ENCODE results near the gene UNC13D.

UNC13D gene

GRCh38 chr17:75877752-75878173 lies 33.6 kb upstream of the UNC13D start (continued):
- no peak for TF ChIP-seq ZBTB49 (tag by site-specific recombination; IDR thresholded peaks at IDR 0.05; ENCODE audit: low read depth)
- TF ChIP-seq TCF7L2 (IDR thresholded peaks at IDR 0.05; ENCODE audit: borderline replicate concordance, low read depth, low read length), result no peak
- TF ChIP-seq, protein P1, sequence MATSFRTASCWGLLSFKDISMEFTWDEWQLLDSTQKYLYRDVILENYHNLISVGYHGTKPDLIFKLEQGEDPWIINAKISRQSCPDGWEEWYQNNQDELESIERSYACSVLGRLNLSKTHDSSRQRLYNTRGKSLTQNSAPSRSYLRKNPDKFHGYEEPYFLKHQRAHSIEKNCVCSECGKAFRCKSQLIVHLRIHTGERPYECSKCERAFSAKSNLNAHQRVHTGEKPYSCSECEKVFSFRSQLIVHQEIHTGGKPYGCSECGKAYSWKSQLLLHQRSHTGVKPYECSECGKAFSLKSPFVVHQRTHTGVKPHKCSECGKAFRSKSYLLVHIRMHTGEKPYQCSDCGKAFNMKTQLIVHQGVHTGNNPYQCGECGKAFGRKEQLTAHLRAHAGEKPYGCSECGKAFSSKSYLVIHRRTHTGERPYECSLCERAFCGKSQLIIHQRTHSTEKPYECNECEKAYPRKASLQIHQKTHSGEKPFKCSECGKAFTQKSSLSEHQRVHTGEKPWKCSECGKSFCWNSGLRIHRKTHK (tag by site-specific recombination; IDR thresholded peaks at IDR 0.05), result no peak
- no peak for TF ChIP-seq KLF7 (tag by site-specific recombination; IDR thresholded peaks at IDR 0.05; ENCODE audit: borderline replicate concordance)
- no peak for TF ChIP-seq ZNF654 (tag by site-specific recombination; IDR thresholded peaks at IDR 0.05; ENCODE audit: low read depth)
- no peak for TF ChIP-seq ZNF280D (tag by site-specific recombination; IDR thresholded peaks at IDR 0.05)
- TF ChIP-seq, protein P2, sequence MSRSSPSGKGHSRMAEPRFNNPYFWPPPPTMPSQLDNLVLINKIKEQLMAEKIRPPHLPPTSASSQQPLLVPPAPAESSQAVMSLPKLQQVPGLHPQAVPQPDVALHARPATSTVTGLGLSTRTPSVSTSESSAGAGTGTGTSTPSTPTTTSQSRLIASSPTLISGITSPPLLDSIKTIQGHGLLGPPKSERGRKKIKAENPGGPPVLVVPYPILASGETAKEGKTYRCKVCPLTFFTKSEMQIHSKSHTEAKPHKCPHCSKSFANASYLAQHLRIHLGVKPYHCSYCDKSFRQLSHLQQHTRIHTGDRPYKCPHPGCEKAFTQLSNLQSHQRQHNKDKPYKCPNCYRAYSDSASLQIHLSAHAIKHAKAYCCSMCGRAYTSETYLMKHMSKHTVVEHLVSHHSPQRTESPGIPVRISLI (tag by site-specific recombination; IDR thresholded peaks at IDR 0.05), result no peak
- TF ChIP-seq ZFHX2 (tag by site-specific recombination; conservative IDR thresholded peaks at IDR 0.05), result no peak
- no peak for TF ChIP-seq ZFP41 (tag by site-specific recombination; IDR thresholded peaks at IDR 0.05; ENCODE audit: borderline replicate concordance)
- no peak for TF ChIP-seq ZNF132 (tag by site-specific recombination; IDR thresholded peaks at IDR 0.05; ENCODE audit: borderline replicate concordance)
- TF ChIP-seq ZNF341 (tag by site-specific recombination; IDR thresholded peaks at IDR 0.05; ENCODE audit: low read depth), result no peak
- no peak for TF ChIP-seq ZNF664 (tag by site-specific recombination; IDR thresholded peaks at IDR 0.05)
- 0 out of 2 replicates have a peak, but pooled peaks have one; percentile 27 for TF ChIP-seq ZBTB6 (tag by site-specific recombination; IDR thresholded peaks at IDR 0.05)
- peak; percentile 44; the same call in 1 of the 2 replicates for TF ChIP-seq OSR2 (tag by site-specific recombination; IDR thresholded peaks at IDR 0.05)
- TF ChIP-seq ZNF701 (tag by site-specific recombination; IDR thresholded peaks at IDR 0.05), result no peak
- TF ChIP-seq KLF16 (tag by site-specific recombination; IDR thresholded peaks at IDR 0.05), result no peak
- no peak for TF ChIP-seq ZSCAN4 (tag by site-specific recombination; IDR thresholded peaks at IDR 0.05)
- TF ChIP-seq ZNF223 (tag by site-specific recombination; IDR thresholded peaks at IDR 0.05), result 0 out of 2 replicates have a peak, but pooled peaks have one; percentile 33
- TF ChIP-seq ZNF114 (tag by site-specific recombination; IDR thresholded peaks at IDR 0.05), result no peak
- no peak for TF ChIP-seq ZNF843 (tag by site-specific recombination; IDR thresholded peaks at IDR 0.05)
- no peak for TF ChIP-seq ZNF146 (tag by site-specific recombination; IDR thresholded peaks at IDR 0.05)
- peak; percentile 59; the same call in 1 of the 2 replicates for TF ChIP-seq ZSCAN30 (tag by site-specific recombination; IDR thresholded peaks at IDR 0.05)
- no peak for TF ChIP-seq ZNF426 (tag by site-specific recombination; IDR thresholded peaks at IDR 0.05)
- TF ChIP-seq ZNF785 (tag by site-specific recombination; IDR thresholded peaks at IDR 0.05), result no peak
- no peak for TF ChIP-seq PRDM6 (tag by site-specific recombination; IDR thresholded peaks at IDR 0.05)

Measured in HEK293 (cell line).